ENCODE data around the gene UNC45A.
A peak's percentile ranks its signal among the peaks of the same experiment; 100 is the strongest.

DNA sequence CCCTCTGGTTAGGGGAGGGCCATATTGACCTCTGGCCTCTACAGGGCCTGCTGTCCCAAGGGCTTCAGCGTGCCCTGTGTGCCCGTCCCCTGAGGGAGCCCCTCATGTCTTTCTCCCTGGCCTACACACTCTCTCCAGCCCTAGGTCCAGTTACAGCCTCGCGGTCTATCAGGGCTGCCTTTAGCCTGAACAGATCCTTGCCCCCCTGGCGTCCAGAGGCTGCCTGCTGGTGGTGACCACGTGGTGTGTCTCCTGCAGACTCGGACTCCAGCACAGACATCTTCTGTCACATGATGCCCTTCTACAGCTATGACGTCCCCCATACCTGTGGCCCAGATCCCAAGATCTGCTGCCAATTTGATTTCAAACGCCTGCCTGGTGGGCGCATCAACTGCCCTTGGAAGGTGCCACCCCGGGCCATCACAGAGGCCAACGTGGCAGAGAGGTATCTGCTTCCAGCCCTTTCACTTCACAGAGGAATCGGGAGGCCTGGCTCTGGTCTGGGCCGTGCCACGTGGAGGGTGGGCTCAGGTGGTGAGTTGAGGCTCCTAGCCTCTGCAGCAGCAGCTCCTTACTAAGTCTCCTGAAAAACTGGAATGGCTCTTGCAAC lies 27.9 kb upstream of the UNC45A start:
- TF ChIP-seq, protein P1, sequence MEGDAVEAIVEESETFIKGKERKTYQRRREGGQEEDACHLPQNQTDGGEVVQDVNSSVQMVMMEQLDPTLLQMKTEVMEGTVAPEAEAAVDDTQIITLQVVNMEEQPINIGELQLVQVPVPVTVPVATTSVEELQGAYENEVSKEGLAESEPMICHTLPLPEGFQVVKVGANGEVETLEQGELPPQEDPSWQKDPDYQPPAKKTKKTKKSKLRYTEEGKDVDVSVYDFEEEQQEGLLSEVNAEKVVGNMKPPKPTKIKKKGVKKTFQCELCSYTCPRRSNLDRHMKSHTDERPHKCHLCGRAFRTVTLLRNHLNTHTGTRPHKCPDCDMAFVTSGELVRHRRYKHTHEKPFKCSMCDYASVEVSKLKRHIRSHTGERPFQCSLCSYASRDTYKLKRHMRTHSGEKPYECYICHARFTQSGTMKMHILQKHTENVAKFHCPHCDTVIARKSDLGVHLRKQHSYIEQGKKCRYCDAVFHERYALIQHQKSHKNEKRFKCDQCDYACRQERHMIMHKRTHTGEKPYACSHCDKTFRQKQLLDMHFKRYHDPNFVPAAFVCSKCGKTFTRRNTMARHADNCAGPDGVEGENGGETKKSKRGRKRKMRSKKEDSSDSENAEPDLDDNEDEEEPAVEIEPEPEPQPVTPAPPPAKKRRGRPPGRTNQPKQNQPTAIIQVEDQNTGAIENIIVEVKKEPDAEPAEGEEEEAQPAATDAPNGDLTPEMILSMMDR (IDR thresholded peaks at IDR 0.05 in 8 of 11, conservative IDR thresholded peaks at IDR 0.05 in 3 of 11): no peak
- TF ChIP-seq POLR2AphosphoS5 (IDR thresholded peaks at IDR 0.05): peak in 1 of 3 donors; percentile 21
- TF ChIP-seq POLR2A (IDR thresholded peaks at IDR 0.05): no peak
